CD4-positive, alpha-beta T cell treated with Interferon alpha-2 for 1 hour (primary cell): Measurements from ENCODE around the gene GHDC.
"Not testable (repeated sequence)": the region's sequence is repeated elsewhere in the genome, so short reads cannot be mapped to it uniquely, and the experiment has no call there.

ENCODE experiments used
- DNase-seq, 2 donors: peaks; one replicate each; pipeline ENCODE4 v3.0.0-alpha.2; 2020 to 2022

Gene GHDC

DNA sequence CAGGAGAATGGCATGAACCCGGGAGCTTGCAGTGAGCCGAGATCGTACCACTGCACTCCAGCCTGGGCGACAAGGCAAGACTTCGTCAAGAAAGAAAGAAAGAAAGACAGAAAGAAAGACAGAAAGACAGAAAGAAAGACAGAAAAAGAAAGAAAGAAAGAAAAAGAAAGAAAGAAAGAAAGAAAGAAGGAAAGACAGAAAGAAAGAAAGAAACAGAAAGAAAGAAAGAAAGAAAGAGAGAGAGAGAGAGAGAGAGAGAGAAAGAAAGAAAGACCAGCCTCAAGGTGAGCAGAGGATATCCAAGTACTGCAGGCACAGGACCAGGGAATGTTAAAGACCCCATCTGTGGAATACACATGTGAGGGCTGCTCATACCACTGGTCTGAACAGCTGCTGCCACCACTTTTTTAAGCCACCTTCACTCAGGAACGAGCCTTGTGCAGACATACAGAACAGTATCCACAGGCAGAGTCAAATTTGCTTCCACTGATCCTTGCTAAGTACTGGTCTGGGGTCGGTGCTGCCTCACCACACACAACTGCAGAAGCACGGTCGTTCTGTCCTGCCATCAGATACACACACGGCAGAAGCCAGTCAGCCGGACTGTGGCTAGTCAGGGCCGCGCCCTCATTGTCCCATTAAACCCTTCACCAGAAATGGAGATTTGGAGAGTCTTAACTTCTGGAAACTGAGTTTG, 47.2 kb downstream of the GHDC start:
- DNase-seq = no peak

DNA sequence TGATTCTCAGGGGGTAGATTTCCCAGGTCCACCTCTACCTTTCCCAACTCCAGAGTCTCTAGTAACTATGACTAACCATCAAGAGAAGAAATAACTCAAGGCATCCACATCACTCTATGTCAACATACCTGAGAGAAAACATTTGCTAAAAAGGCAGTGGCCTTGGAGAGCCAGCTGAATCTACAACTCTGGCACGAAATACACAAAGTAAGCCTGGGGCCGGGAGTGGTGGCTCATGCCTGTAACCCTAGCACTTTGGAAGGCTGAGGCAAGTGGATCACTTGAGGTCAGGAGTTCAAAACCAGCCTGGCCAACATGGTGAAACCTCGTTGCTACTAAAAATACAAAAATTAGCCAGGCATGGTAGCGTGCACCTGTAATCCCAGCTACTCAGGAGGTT, 51.2 kb downstream of the GHDC start:
- not testable (repeated sequence) for DNase-seq

GRCh38 chr17:42142371-42142896, 51.9 kb downstream of the GHDC start:
- no peak for DNase-seq

DNA sequence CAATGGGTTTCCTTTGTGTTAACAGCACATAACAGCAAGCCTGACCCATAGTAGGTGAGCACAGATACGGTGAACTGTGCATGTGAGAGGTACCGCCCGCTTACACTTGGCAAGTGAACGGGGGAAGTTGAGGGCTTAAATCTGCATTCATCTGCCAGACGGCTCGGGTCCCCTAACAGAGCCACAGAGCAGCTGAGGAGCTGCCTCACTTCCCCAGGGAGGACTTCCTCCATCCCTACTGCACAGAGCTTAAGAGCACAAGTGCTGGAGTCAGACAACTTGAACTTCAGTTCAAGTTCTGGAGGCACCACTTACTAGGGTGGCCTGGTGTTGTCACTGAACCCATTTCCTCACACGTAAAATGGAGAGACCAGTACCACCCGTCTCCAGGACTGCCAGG, 52.9 kb downstream of the GHDC start:
- DNase-seq = no peak

GRCh38 chr17:42140690-42141089, 53.6 kb downstream of the GHDC start:
- DNase-seq = not testable (repeated sequence)
